ENCODE data around the gene ERFE. TPM values are rescaled to one million over a fixed set of nuclear protein-coding genes. Genes with fewer than 3 reads are reported as not detected.

ERFE gene
- total and polyA plus RNA-seq, 2 donors (not counting 3 experiments of a cell fraction or from before 2014, with no cell fraction given): 0.65 to 1.2 TPM

GRCh38 chr2:238149841-238150572 is 8.8 kb upstream of the ERFE start:
- BruUV-seq (replicated peaks): no TSS peak
- CTCF ChIA-PET: no interaction called here
- intact Hi-C loops (cut with micrococcal nuclease): no loop called here

More at GRCh38 chr2:238149841-238150572, 8.8 kb upstream of the ERFE start:
- H3K4me1 ChIP-seq (ENCODE audit: control insufficient read depth, extremely low read depth, insufficient read depth, low read length): no peaks in the 10 kb centered on the region
- no peak overlapping the region for H2AFZ ChIP-seq (ENCODE audit: low read depth, low read length)
- no peaks in the 10 kb centered on the region for H3K27me3 ChIP-seq (ENCODE audit: control insufficient read depth in 2 of 2, insufficient read depth in 2 of 2, low read length in 2 of 2)
- H3K27ac ChIP-seq (ENCODE audit: insufficient read depth, low read depth, low read length): no peak overlapping the region
- no peaks in the 10 kb centered on the region for H4K20me1 ChIP-seq (replicated peaks; ENCODE audit: control insufficient read depth, extremely low read depth, insufficient read depth, low read length)
- H3K4me3 ChIP-seq (replicated peaks in 1 of 3; ENCODE audit: insufficient read depth in 1 of 3, low read depth in 1 of 3, low read length in 3 of 3): no peak overlapping the region
- H3K9ac ChIP-seq (replicated peaks; ENCODE audit: extremely low read depth, insufficient read depth, low read length): no peak overlapping the region
- dilution Hi-C loops (cut with MboI; ENCODE audit: extremely low pct_ligation_motif_present, low sequenced_read_pairs): no loop called here
- no peaks in the 10 kb centered on the region for H3K79me2 ChIP-seq (ENCODE audit: control insufficient read depth, insufficient read depth, low read length)
- DNase-seq (ENCODE audit: low read depth, low spot score) (no peak), FAIRE-seq (no peak)
- no peaks in the 10 kb centered on the region for H3K9me1 ChIP-seq (replicated peaks; ENCODE audit: control insufficient read depth, extremely low read depth, insufficient read depth, low read length)
- TF ChIP-seq MYC (IDR thresholded peaks at IDR 0.05; ENCODE audit: low read depth, low read length) (no peak), POLR2AphosphoS5 (IDR thresholded peaks at IDR 0.05; ENCODE audit: insufficient read depth, low read depth, low read length) (no peak), CTCF (IDR thresholded peaks at IDR 0.05; ENCODE audit: extremely low read depth in 1 of 2, insufficient read depth in 1 of 2, low read depth in 1 of 2, low read length in 2 of 2) (no peak)
- H3K4me2 ChIP-seq (ENCODE audit: insufficient read depth, low read length): no peak overlapping the region
- H3K9me3 ChIP-seq (replicated peaks; ENCODE audit: control insufficient read depth, insufficient read depth, low read length): no peaks in the 10 kb centered on the region
- POLR2A ChIA-PET: no interaction called here
- H3K36me3 ChIP-seq (ENCODE audit: control insufficient read depth in 2 of 2, extremely low read depth in 1 of 2, insufficient read depth in 2 of 2, low read length in 2 of 2): no peaks in the 10 kb centered on the region

Data from endothelial cell of umbilical vein (primary cell).